ENCODE results near the gene HIVEP1.

Gene HIVEP1

DNA sequence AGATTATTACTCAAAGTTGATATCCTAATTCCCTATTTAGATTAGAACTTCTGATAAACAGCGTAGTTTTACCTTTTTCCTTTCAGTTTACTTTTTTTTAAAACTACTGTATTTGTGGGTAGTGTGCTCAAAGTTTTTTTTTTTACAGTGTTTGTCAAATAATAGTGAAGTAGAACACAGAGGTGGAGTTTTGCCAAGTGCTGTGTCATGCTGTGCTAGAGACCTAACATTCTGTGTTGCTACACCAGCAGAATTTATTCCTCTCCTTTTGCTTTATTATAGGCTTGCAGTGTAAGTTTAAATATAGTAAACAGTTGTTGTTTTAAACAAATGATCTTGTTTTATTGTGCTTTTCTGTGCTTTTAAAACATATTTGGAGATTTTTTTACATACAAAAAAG lies 125.4 kb downstream of the HIVEP1 start:
- ChIA-PET POLR2A (no interaction called here), CTCF (no interaction called here)
- Histone ChIP-seq H3K36me3 (ENCODE audit: control insufficient read depth in 2 of 2, insufficient read depth in 1 of 2, low read length in 2 of 2) (peaks cover 0 to 27% of the 10 kb centered on the region in 2 experiments; a peak in 1 of 3 replicates), H3K4me3 (ENCODE audit: low read depth, low read length) (no peak overlapping the region), H3K27ac (ENCODE audit: extremely low read depth, low read depth, low read length) (no peak overlapping the region), H3K4me1 (ENCODE audit: control insufficient read depth, insufficient read depth, low read length) (peaks cover 2% of the 10 kb centered on the region; the same call in 1 of the 2 replicates), H3K9me3 (ENCODE audit: control insufficient read depth, insufficient read depth, low read depth, low read length) (no peaks in the 10 kb centered on the region)
- TF ChIP-seq ZSCAN30 (tag by site-specific recombination; IDR thresholded peaks at IDR 0.05): no peak
- TF ChIP-seq ZNF791 (tag by site-specific recombination; IDR thresholded peaks at IDR 0.05): no peak
- TF ChIP-seq ZNF514 (tag by site-specific recombination; IDR thresholded peaks at IDR 0.05): no peak
- TF ChIP-seq WT1 (tag by site-specific recombination; IDR thresholded peaks at IDR 0.05): no peak
- TF ChIP-seq ZBTB17 (tag by site-specific recombination; IDR thresholded peaks at IDR 0.05): no peak

GRCh38 chr6:12138381-12138780 lies 126.3 kb downstream of the HIVEP1 start:
- Histone ChIP-seq H3K27ac (ENCODE audit: extremely low read depth, low read depth, low read length) (no peak overlapping the region), H3K9me3 (ENCODE audit: control insufficient read depth, insufficient read depth, low read depth, low read length) (no peaks in the 10 kb centered on the region), H3K36me3 (ENCODE audit: control insufficient read depth in 2 of 2, insufficient read depth in 1 of 2, low read length in 2 of 2) (peaks cover 0 to 27% of the 10 kb centered on the region in 2 experiments; a peak in 1 of 3 replicates), H3K4me3 (ENCODE audit: low read depth, low read length) (no peak overlapping the region), H3K4me1 (ENCODE audit: control insufficient read depth, insufficient read depth, low read length) (no peaks in the 10 kb centered on the region; the same call in 1 of the 2 replicates)
- ChIA-PET CTCF (no interaction called here), POLR2A (no interaction called here)
- TF ChIP-seq ZNF639 (tag by site-specific recombination; IDR thresholded peaks at IDR 0.05) (no peak), ZNF501 (tag by site-specific recombination; IDR thresholded peaks at IDR 0.05) (no peak), PRDM10 (tag by site-specific recombination; IDR thresholded peaks at IDR 0.05) (no peak), ZXDB (tag by site-specific recombination; IDR thresholded peaks at IDR 0.05) (no peak), EGR2 (tag by site-specific recombination; IDR thresholded peaks at IDR 0.05; ENCODE audit: low read depth) (no peak), SP3 (tag by site-specific recombination; IDR thresholded peaks at IDR 0.05) (no peak), ZBTB49 (tag by site-specific recombination; IDR thresholded peaks at IDR 0.05; ENCODE audit: low read depth) (no peak), ZNF510 (tag by site-specific recombination; IDR thresholded peaks at IDR 0.05; ENCODE audit: insufficient replicate concordance) (no peak), ZNF558 (tag by site-specific recombination; IDR thresholded peaks at IDR 0.05) (no peak), ZNF211 (tag by site-specific recombination; IDR thresholded peaks at IDR 0.05; ENCODE audit: low read depth) (no peak), ZNF433 (tag by site-specific recombination; IDR thresholded peaks at IDR 0.05; ENCODE audit: low read depth) (no peak), ZIC2 (tag by site-specific recombination; IDR thresholded peaks at IDR 0.05) (no peak), ZNF223 (tag by site-specific recombination; IDR thresholded peaks at IDR 0.05) (no peak)
- TF ChIP-seq, protein P1, sequence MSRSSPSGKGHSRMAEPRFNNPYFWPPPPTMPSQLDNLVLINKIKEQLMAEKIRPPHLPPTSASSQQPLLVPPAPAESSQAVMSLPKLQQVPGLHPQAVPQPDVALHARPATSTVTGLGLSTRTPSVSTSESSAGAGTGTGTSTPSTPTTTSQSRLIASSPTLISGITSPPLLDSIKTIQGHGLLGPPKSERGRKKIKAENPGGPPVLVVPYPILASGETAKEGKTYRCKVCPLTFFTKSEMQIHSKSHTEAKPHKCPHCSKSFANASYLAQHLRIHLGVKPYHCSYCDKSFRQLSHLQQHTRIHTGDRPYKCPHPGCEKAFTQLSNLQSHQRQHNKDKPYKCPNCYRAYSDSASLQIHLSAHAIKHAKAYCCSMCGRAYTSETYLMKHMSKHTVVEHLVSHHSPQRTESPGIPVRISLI (tag by site-specific recombination; IDR thresholded peaks at IDR 0.05): no peak
- TF ChIP-seq, protein P2, sequence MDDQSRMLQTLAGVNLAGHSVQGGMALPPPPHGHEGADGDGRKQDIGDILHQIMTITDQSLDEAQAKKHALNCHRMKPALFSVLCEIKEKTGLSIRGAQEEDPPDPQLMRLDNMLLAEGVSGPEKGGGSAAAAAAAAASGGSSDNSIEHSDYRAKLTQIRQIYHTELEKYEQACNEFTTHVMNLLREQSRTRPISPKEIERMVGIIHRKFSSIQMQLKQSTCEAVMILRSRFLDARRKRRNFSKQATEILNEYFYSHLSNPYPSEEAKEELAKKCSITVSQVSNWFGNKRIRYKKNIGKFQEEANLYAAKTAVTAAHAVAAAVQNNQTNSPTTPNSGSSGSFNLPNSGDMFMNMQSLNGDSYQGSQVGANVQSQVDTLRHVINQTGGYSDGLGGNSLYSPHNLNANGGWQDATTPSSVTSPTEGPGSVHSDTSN (CRISPR knock-in tag; IDR thresholded peaks at IDR 0.05): no peak

Measured in HEK293 (cell line).